DOHH2 (cell line): ENCODE measurements around the gene DAPK2.

Source experiments
- CTCF ChIP-seq: fragments of 200-600 bp; sonication (generic); IDR thresholded peaks from one replicate; pipeline ENCODE4 v1.5.1; 2014; ENCODE audit warnings: antibody characterized with exemption, mild to moderate bottlenecking, low read depth, low read length; ENCODE audit not compliant: poor library complexity, severe bottlenecking
- EZH2phosphoT487 ChIP-seq: fragments of 200-600 bp; sonication (generic); IDR thresholded peaks from 2 replicates; pipeline ENCODE4 v1.6.1; 2017; ENCODE audit warnings: borderline replicate concordance, mild to moderate bottlenecking, antibody characterized with exemption, low read length, moderate library complexity, mixed read lengths

- no peak for TF ChIP-seq CTCF
- TF ChIP-seq EZH2phosphoT487: no peak
Observed at GRCh38 chr15:64038878-64039610, 7.2 kb downstream of the DAPK2 start.
